Pancreas (tissue), 10 donors: ENCODE measurements around the gene IL1RL1. TPM values are rescaled to one million over a fixed set of nuclear protein-coding genes. Genes with fewer than 3 reads are reported as not detected.

Experiments used
- ATAC-seq, 4 donors: fragments of 200-7000 bp; cut with Tn5 transposase; one replicate each; pipeline versions ENCODE4 v1.8.0 to v1.9.1; 2020; ENCODE audit warnings: mild to moderate bottlenecking in 4 of 4, moderate library complexity in 4 of 4
- DNase-seq, 6 donors: peaks; one replicate each; pipeline ENCODE4 v3.0.0-alpha.2; 2020
- FAIRE-seq: peaks from 2 replicates; lab custom pipeline; 2012; peaks lifted over from hg19 to GRCh38; lab: Jason Lieb, UNC
- H3K27ac ChIP-seq, 4 donors: fragments of 200-600 bp; sonication (generic); 1 replicate in 3 of 4; 2 replicates in 1 of 4; pipeline versions ENCODE4 v1.5.0 to v1.8.0; 2020
- H3K27me3 ChIP-seq, 4 donors: fragments of 200-600 bp; one replicate each; pipeline ENCODE4 v1.8.0; 2021
- H3K36me3 ChIP-seq, 3 donors: fragments of 200-600 bp; sonication (generic) in 1 of 3; one replicate each; pipeline versions ENCODE4 v1.5.0 to v1.8.0; 2020 to 2021
- H3K4me1 ChIP-seq, 3 donors: fragments of 200-600 bp; one replicate each; pipeline ENCODE4 v1.8.0; 2021
- H3K4me3 ChIP-seq, 4 donors: fragments of 200-600 bp; sonication (generic) in 2 of 4; one replicate each; pipeline versions ENCODE4 v1.5.0 to v1.8.0; 2020 to 2021
- H3K9me3 ChIP-seq, 4 donors: fragments of 200-600 bp; one replicate each; pipeline ENCODE4 v1.8.0; 2021
- WGBS, 2 donors: extraction: QIAGEN DNeasy Blood & Tissue Kit; methylation state at CpG; one replicate each; pipeline ENCODE4 v1.1.7; 2013; 5-methylcytosine and 5-hydroxymethylcytosine counted together
- intact Hi-C, 3 donors: fragments of 100-400 bp; cut with DNase I; formaldehyde crosslinking; loops; one replicate each; pipeline versions ENCODE4 v1.11.1 to v1.14.2; 2022
- polyA plus RNA-seq, 2 donors: library from polyadenylated mRNA; stranded (reverse); fragments of 200-250 nt; gene quantifications; one replicate each; pipeline ENCODE4 v1.2.3, GENCODE V29; 2013
- total RNA-seq, 6 donors: library from RNA; stranded (reverse); fragmentation: NEBNext Ultra II Directional in 4 of 6; extraction: Animal tissue kit (Norgen Biotek cat#: 25700) in 4 of 6; gene quantifications; one replicate each; pipeline versions ENCODE4 v1.2.1 to v1.2.4, GENCODE V29; 2021 to 2023
- TF ChIP-seq, protein P1 (sequence below), 4 donors: fragments of 200-600 bp; sonication (generic) in 3 of 4; IDR thresholded peaks; one replicate each; pipeline versions ENCODE4 v1.5.0 to v1.8.0; 2021; ENCODE audit warnings: antibody characterized with exemption in 4 of 4
- donor health status: healthy with polysubstance abuse.
- donor health status: DM: no; HTN: no; CAD: no; lungs with moderate emphysema.
- donor health status: DM: no; HTN: no; CAD: no.
- donor health status: control.
- donor health status: control.
- donor health status: Bipolar disorder and iron deficiency.
- donor health status: DM: yes; HTN: yes; CAD: no.
- donor health status: DM: no; HTN: no; CAD: no.
- donor health status: DM: no; HTN: no; CAD: no.
- donor health status: DM: yes; HTN: yes; CAD: no.

The IL1RL1 gene
- total and polyA plus RNA-seq, 8 donors: 0.28 to 2.5 (median 1.1) TPM

GRCh38 chr2:102346381-102347130 lies 35.2 kb downstream of the IL1RL1 start:
- H3K4me1 ChIP-seq: no peaks in the 10 kb centered on the region
- WGBS, 2 donors: 81% methylated on average over 7 of the region's 7 CpGs
- H3K4me3 ChIP-seq: no peak overlapping the region
- H3K27me3 ChIP-seq: no peaks in the 10 kb centered on the region
- TF ChIP-seq, protein P1, sequence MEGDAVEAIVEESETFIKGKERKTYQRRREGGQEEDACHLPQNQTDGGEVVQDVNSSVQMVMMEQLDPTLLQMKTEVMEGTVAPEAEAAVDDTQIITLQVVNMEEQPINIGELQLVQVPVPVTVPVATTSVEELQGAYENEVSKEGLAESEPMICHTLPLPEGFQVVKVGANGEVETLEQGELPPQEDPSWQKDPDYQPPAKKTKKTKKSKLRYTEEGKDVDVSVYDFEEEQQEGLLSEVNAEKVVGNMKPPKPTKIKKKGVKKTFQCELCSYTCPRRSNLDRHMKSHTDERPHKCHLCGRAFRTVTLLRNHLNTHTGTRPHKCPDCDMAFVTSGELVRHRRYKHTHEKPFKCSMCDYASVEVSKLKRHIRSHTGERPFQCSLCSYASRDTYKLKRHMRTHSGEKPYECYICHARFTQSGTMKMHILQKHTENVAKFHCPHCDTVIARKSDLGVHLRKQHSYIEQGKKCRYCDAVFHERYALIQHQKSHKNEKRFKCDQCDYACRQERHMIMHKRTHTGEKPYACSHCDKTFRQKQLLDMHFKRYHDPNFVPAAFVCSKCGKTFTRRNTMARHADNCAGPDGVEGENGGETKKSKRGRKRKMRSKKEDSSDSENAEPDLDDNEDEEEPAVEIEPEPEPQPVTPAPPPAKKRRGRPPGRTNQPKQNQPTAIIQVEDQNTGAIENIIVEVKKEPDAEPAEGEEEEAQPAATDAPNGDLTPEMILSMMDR (IDR thresholded peaks at IDR 0.05): no peak
- no peak for DNase-seq
- intact Hi-C loops: no loop called here
- no peaks in the 10 kb centered on the region for H3K9me3 ChIP-seq
- no peaks in the 10 kb centered on the region for H3K36me3 ChIP-seq
- no peak overlapping the region for H3K27ac ChIP-seq
- no peak for FAIRE-seq
- ATAC-seq: no peak

DNA sequence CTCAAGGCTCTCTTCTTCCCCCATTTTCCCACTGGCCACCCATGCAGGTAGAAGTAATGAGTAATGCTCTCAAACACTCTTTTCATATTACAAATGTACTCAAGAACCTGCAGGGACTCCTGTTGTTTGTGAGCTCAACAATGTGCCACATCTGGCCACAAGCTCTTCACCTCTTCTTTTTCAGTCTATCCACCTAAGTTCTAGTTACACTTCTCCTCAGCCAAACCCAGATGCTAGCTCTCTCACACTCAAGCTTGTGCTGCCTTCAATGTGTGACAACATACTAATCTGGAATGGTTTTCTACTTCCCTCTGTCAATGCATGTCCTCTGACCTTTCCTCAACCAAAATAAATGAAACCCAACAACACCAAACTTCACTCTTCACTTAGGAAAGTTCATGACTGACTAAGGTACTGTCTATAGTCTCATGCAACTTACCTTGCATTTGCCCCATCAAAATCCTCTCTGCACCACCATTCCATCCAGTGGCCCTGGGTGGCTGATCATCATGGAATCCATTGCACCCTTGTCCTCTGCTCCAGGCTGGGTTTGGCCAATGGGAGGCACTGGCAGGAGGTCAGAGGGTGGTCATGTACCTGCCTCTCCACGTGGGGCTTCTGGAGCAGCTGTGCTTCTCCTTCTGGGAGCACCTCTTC lies 38.9 kb downstream of the IL1RL1 start:
- no peaks in the 10 kb centered on the region for H3K4me1 ChIP-seq
- DNase-seq (no peak), ATAC-seq (no peak), FAIRE-seq (no peak)
- H3K27ac ChIP-seq: no peak overlapping the region
- no peaks in the 10 kb centered on the region for H3K27me3 ChIP-seq
- 14 to 50% methylated on average over 1 of the region's 1 CpG for WGBS, 2 donors
- intact Hi-C loops: no loop called here
- no peaks in the 10 kb centered on the region for H3K36me3 ChIP-seq
- H3K4me3 ChIP-seq: no peak overlapping the region
- H3K9me3 ChIP-seq: no peaks in the 10 kb centered on the region
- TF ChIP-seq, protein P1 (IDR thresholded peaks at IDR 0.05): no peak

GRCh38 chr2:102355526-102356380 lies 44.4 kb downstream of the IL1RL1 start, which contains the start of gene IL18R1:
Gene IL18R1, plus strand, starts transcription at chr2:102355796. Its CDS starts 6,865 bp downstream, at chr2:102362661.
- Histone ChIP-seq H3K4me3 (peak within 1 kb of the TSS; percentile 37 to 83 (median 52)), H3K27me3 (no peaks in the 10 kb centered on the region), H3K4me1 (no peaks in the 10 kb centered on the region), H3K36me3 (no peaks in the 10 kb centered on the region), H3K27ac (peak within 1 kb of the TSS in 3 of 4 donors; percentile 38 to 50 (median 48)), H3K9me3 (no peaks in the 10 kb centered on the region)
- DNase-seq: peak; percentile 59 to 93 (median 78)
- TF ChIP-seq, protein P1 (IDR thresholded peaks at IDR 0.05): peak; percentile 39 to 83 (median 74)
- 5 to 6% methylated on average over 64 to 69 of the region's 69 CpGs for WGBS, 2 donors
- peak; percentile 99 to 100 (median 99) for ATAC-seq
- FAIRE-seq: no peak
- intact Hi-C loops: no loop called here

DNA sequence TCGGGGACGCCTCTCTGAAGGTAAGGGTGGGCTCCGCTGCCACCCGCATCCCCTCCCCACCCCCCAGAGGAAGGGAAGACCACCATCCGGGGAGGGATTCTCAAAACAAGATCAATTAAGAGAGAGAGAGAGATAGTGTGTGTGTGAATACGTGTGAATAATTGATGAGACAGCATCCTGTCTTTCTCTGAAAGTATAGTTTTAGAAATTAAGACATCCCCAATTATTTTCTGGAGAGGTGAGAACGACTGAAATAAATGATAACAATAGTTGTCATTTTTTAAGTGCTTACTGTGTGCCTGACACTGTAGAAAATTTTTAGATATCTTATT lies 45.0 kb downstream of the IL1RL1 start:
- ATAC-seq: no peak
- 27 to 28% methylated on average over 7 of the region's 7 CpGs for WGBS, 2 donors
- Histone ChIP-seq H3K27ac (peak overlapping the region in 1 of 4 donors; percentile 50), H3K27me3 (no peaks in the 10 kb centered on the region), H3K4me3 (peak overlapping the region in 3 of 4 donors; percentile 37 to 83 (median 57)), H3K4me1 (no peaks in the 10 kb centered on the region), H3K9me3 (no peaks in the 10 kb centered on the region), H3K36me3 (no peaks in the 10 kb centered on the region)
- FAIRE-seq: no peak
- TF ChIP-seq, protein P1 (IDR thresholded peaks at IDR 0.05): no peak
- intact Hi-C loops: no loop called here
- DNase-seq: no peak
